ENCODE results near the gene GNAL.

GRCh38 chr18:11664286-11664685 lies 24.8 kb upstream of the GNAL start:
- TF ChIP-seq, protein P1, sequence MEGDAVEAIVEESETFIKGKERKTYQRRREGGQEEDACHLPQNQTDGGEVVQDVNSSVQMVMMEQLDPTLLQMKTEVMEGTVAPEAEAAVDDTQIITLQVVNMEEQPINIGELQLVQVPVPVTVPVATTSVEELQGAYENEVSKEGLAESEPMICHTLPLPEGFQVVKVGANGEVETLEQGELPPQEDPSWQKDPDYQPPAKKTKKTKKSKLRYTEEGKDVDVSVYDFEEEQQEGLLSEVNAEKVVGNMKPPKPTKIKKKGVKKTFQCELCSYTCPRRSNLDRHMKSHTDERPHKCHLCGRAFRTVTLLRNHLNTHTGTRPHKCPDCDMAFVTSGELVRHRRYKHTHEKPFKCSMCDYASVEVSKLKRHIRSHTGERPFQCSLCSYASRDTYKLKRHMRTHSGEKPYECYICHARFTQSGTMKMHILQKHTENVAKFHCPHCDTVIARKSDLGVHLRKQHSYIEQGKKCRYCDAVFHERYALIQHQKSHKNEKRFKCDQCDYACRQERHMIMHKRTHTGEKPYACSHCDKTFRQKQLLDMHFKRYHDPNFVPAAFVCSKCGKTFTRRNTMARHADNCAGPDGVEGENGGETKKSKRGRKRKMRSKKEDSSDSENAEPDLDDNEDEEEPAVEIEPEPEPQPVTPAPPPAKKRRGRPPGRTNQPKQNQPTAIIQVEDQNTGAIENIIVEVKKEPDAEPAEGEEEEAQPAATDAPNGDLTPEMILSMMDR (IDR thresholded peaks at IDR 0.05; ENCODE audit: borderline replicate concordance, extremely low read depth, low read length, poor library complexity, severe bottlenecking) = no peak
- TF ChIP-seq EZH2 (IDR thresholded peaks at IDR 0.05; ENCODE audit: borderline replicate concordance, low read depth, low read length, severe bottlenecking) = no peak

All from DND-41 (cell line).